ENCODE measurements around the gene PGBD5. TPM values are rescaled to one million over a fixed set of nuclear protein-coding genes. Genes with fewer than 3 reads are reported as not detected.

PGBD5 gene
- total RNA-seq, 2 experiments from 2014 or later, result not detected

- Histone ChIP-seq H3K79me2 (ENCODE audit: insufficient read depth, low read depth, low read length) (no peaks in the 10 kb centered on the region), H3K27ac (ENCODE audit: low read depth, low read length, poor library complexity, severe bottlenecking) (no peak overlapping the region), H3K36me3 (ENCODE audit: insufficient read depth, low read length) (no peaks in the 10 kb centered on the region), H4K20me1 (ENCODE audit: insufficient read depth, low read length) (no peaks in the 10 kb centered on the region), H3K4me2 (ENCODE audit: low read length) (no peak overlapping the region), H3K4me1 (ENCODE audit: insufficient read depth, low read length, poor library complexity, severe bottlenecking) (peaks cover 9% of the 10 kb centered on the region), H3K9me2 (ENCODE audit: insufficient read depth, low read length) (no peaks in the 10 kb centered on the region), H3K9me3 (ENCODE audit: low read length) (no peaks in the 10 kb centered on the region), H2AFZ (ENCODE audit: low read length) (no peak overlapping the region), H3K4me3 (ENCODE audit: low read depth, low read length, poor library complexity, severe bottlenecking) (no peak overlapping the region)
- no peak for TF ChIP-seq CTCF (conservative IDR thresholded peaks at IDR 0.05; ENCODE audit: low read length)
- no peak for TF ChIP-seq EZH2phosphoT487 (IDR thresholded peaks at IDR 0.05; ENCODE audit: borderline replicate concordance, low read depth, low read length)
- ChIA-PET POLR2A (no interaction called here), CTCF (ENCODE audit: unreplicated experiment) (no interaction called here)
- no peak for DNase-seq (ENCODE audit: low spot score)
- intact Hi-C loops (cut with micrococcal nuclease; ENCODE audit: unreplicated experiment), result loop anchor here (10.0 kb wide), 1 partner anchor 315 kb away; no protein-coding TSS in a partner anchor
- no TSS peak for BruUV-seq (replicated peaks)
These were observed 126.7 kb downstream of the PGBD5 start for GRCh38 chr1:230299191-230300006.

GRCh38 chr1:230295367-230295766, 130.8 kb downstream of the PGBD5 start:
- H3K79me2 ChIP-seq (ENCODE audit: insufficient read depth, low read depth, low read length), result no peaks in the 10 kb centered on the region
- no peaks in the 10 kb centered on the region for H3K4me1 ChIP-seq (ENCODE audit: insufficient read depth, low read length, poor library complexity, severe bottlenecking)
- no TSS peak for BruUV-seq (replicated peaks)
- no peak for DNase-seq (ENCODE audit: low spot score)
- CTCF ChIA-PET (ENCODE audit: unreplicated experiment), result no interaction called here
- no peaks in the 10 kb centered on the region for H3K9me3 ChIP-seq (ENCODE audit: low read length)
- no peaks in the 10 kb centered on the region for H3K36me3 ChIP-seq (ENCODE audit: insufficient read depth, low read length)
- POLR2A ChIA-PET, result no interaction called here
- no peaks in the 10 kb centered on the region for H4K20me1 ChIP-seq (ENCODE audit: insufficient read depth, low read length)
- no peaks in the 10 kb centered on the region for H3K9me2 ChIP-seq (ENCODE audit: insufficient read depth, low read length)
- H3K4me2 ChIP-seq (ENCODE audit: low read length), result no peak overlapping the region
- TF ChIP-seq EZH2phosphoT487 (IDR thresholded peaks at IDR 0.05; ENCODE audit: borderline replicate concordance, low read depth, low read length), result no peak
- no peak for TF ChIP-seq CTCF (conservative IDR thresholded peaks at IDR 0.05; ENCODE audit: low read length)
- no peak overlapping the region for H3K4me3 ChIP-seq (ENCODE audit: low read depth, low read length, poor library complexity, severe bottlenecking)
- intact Hi-C loops (cut with micrococcal nuclease; ENCODE audit: unreplicated experiment), result no loop called here
- H3K27ac ChIP-seq (ENCODE audit: low read depth, low read length, poor library complexity, severe bottlenecking), result no peak overlapping the region
- no peak overlapping the region for H2AFZ ChIP-seq (ENCODE audit: low read length)

- Histone ChIP-seq H3K4me3 (ENCODE audit: low read depth, low read length, poor library complexity, severe bottlenecking) (no peak overlapping the region), H3K4me1 (ENCODE audit: insufficient read depth, low read length, poor library complexity, severe bottlenecking) (no peaks in the 10 kb centered on the region), H3K9me3 (ENCODE audit: low read length) (no peaks in the 10 kb centered on the region), H3K36me3 (ENCODE audit: insufficient read depth, low read length) (no peaks in the 10 kb centered on the region), H2AFZ (ENCODE audit: low read length) (no peak overlapping the region), H3K9me2 (ENCODE audit: insufficient read depth, low read length) (no peaks in the 10 kb centered on the region), H3K4me2 (ENCODE audit: low read length) (no peak overlapping the region), H4K20me1 (ENCODE audit: insufficient read depth, low read length) (no peaks in the 10 kb centered on the region), H3K27ac (ENCODE audit: low read depth, low read length, poor library complexity, severe bottlenecking) (no peak overlapping the region), H3K79me2 (ENCODE audit: insufficient read depth, low read depth, low read length) (no peaks in the 10 kb centered on the region)
- DNase-seq (ENCODE audit: low spot score), result no peak
- ChIA-PET CTCF (ENCODE audit: unreplicated experiment) (no interaction called here), POLR2A (interaction anchor here (0.6 kb wide), 1 partner anchor 606 kb away, joined by 3 read pairs; no protein-coding TSS in a partner anchor)
- no TSS peak for BruUV-seq (replicated peaks)
- TF ChIP-seq EZH2phosphoT487 (IDR thresholded peaks at IDR 0.05; ENCODE audit: borderline replicate concordance, low read depth, low read length) (no peak), CTCF (conservative IDR thresholded peaks at IDR 0.05; ENCODE audit: low read length) (no peak)
- intact Hi-C loops (cut with micrococcal nuclease; ENCODE audit: unreplicated experiment), result no loop called here
These were observed 132.8 kb downstream of the PGBD5 start for GRCh38 chr1:230293390-230293700.

Measured in OCI-LY7 (cell line).